RCC 7860 (cell line): ENCODE results near the gene PATJ.
A peak's percentile ranks its signal among the peaks of the same experiment; 100 is the strongest.
"Not testable (repeated sequence)": the region's sequence is repeated elsewhere in the genome, so short reads cannot be mapped to it uniquely, and the experiment has no call there.

Experiments used
- DNase-seq: peaks from one replicate; pipeline ENCODE4 v3.0.0-alpha.2; 2015; ENCODE audit warnings: low spot score
- FAIRE-seq: peaks from 2 replicates; lab custom pipeline; 2012; peaks lifted over from hg19 to GRCh38; lab: Jason Lieb, UNC

Gene PATJ

GRCh38 chr1:61741711-61742619, at the start of gene PATJ:
PATJ (plus strand) TSS chr1:61742480; CDS start chr1:61762893, 20,413 bp downstream.
- FAIRE-seq (no peak), DNase-seq (peak; percentile 22)

- DNase-seq (no peak), FAIRE-seq (no peak)
Observed at GRCh38 chr1:61699911-61700851, 42.1 kb upstream of the PATJ start.

GRCh38 chr1:61708953-61709907, 33.0 kb upstream of the PATJ start:
- DNase-seq (no peak), FAIRE-seq (no peak)

- FAIRE-seq (no peak), DNase-seq (no peak)
Observed at GRCh38 chr1:61709908-61710289, 32.4 kb upstream of the PATJ start.

- FAIRE-seq: not testable (repeated sequence)
Observed at GRCh38 chr1:61711257-61711656, 31.0 kb upstream of the PATJ start.

GRCh38 chr1:61711969-61712368, 30.3 kb upstream of the PATJ start:
- FAIRE-seq: no peak
- no peak for DNase-seq

More at GRCh38 chr1:61711257-61711656, 31.0 kb upstream of the PATJ start:
- DNase-seq: not testable (repeated sequence)

GRCh38 chr1:61718996-61719663, 23.1 kb upstream of the PATJ start:
- DNase-seq, FAIRE-seq: not testable (repeated sequence)

- DNase-seq (no peak), FAIRE-seq (no peak)
Observed at GRCh38 chr1:61724506-61724812, 17.8 kb upstream of the PATJ start.

- peak; percentile 8 for FAIRE-seq
Observed at GRCh38 chr1:61724813-61725694, 17.2 kb upstream of the PATJ start, which contains the start of gene TM2D1. TM2D1 (minus strand) TSS chr1:61725141; CDS start chr1:61725120, 21 bp downstream.

GRCh38 chr1:61727544-61727943, 14.7 kb upstream of the PATJ start:
- no peak for DNase-seq
- FAIRE-seq: no peak

More at GRCh38 chr1:61724813-61725694, 17.2 kb upstream of the PATJ start, which contains the start of gene TM2D1:
- peak; percentile 78 for DNase-seq

GRCh38 chr1:61730679-61731078, 11.6 kb upstream of the PATJ start:
- not testable (repeated sequence) for DNase-seq, FAIRE-seq

- FAIRE-seq (no peak), DNase-seq (no peak)
Observed at GRCh38 chr1:61732726-61733125, 9.6 kb upstream of the PATJ start.

- no peak for FAIRE-seq
Observed at GRCh38 chr1:61740751-61741700, 1.3 kb upstream of the PATJ start.

GRCh38 chr1:61742620-61743430, 545 bp downstream of the PATJ start:
- peak; percentile 25 for DNase-seq
- no peak for FAIRE-seq

More at GRCh38 chr1:61740751-61741700, 1.3 kb upstream of the PATJ start:
- DNase-seq: no peak

- DNase-seq: no peak
- FAIRE-seq: no peak
Observed at GRCh38 chr1:61743431-61743705, 1.1 kb downstream of the PATJ start.

- FAIRE-seq: no peak
Observed at GRCh38 chr1:61743716-61744580, 1.7 kb downstream of the PATJ start.

More at GRCh38 chr1:61743716-61744580, 1.7 kb downstream of the PATJ start:
- no peak for DNase-seq
